NCI-H146 treated with DMSO at 0.1 percent for 48 hours (cell line): ENCODE results near the gene MRAP.
"Not testable (repeated sequence)": the region's sequence is repeated elsewhere in the genome, so short reads cannot be mapped to it uniquely, and the experiment has no call there.

ENCODE experiments used
- DNase-seq: peaks from one replicate; lab custom pipeline; 2025; ENCODE audit not compliant: unreplicated experiment; lab: John Stamatoyannopoulos, UW

Gene MRAP

GRCh38 chr21:32298658-32299081 lies at the start of gene MRAP:
Gene MRAP, plus strand, starts transcription at chr21:32298855. Its CDS starts 117 bp downstream, at chr21:32298972.
- DNase-seq, result no peak

- no peak for DNase-seq
Observed at GRCh38 chr21:32249511-32250280, 49.0 kb upstream of the MRAP start.

- no peak for DNase-seq
Observed at GRCh38 chr21:32252136-32252535, 46.5 kb upstream of the MRAP start.

GRCh38 chr21:32253215-32253641 lies 45.4 kb upstream of the MRAP start:
- DNase-seq, result no peak

- no peak for DNase-seq
Observed at GRCh38 chr21:32256251-32256650, 42.4 kb upstream of the MRAP start.

- no peak for DNase-seq
Observed at GRCh38 chr21:32256873-32257620, 41.6 kb upstream of the MRAP start.

GRCh38 chr21:32257962-32258785 lies 40.5 kb upstream of the MRAP start:
- DNase-seq, result peak; percentile 22

- DNase-seq, result not testable (repeated sequence)
Observed at GRCh38 chr21:32258786-32259048, 39.9 kb upstream of the MRAP start.

- DNase-seq, result no peak
Observed at GRCh38 chr21:32260130-32260529, 38.5 kb upstream of the MRAP start.

- DNase-seq, result no peak
Observed at GRCh38 chr21:32261929-32262328, 36.7 kb upstream of the MRAP start.

- DNase-seq, result not testable (repeated sequence)
Observed at GRCh38 chr21:32265321-32265720, 33.3 kb upstream of the MRAP start.

GRCh38 chr21:32270748-32271147 lies 27.9 kb upstream of the MRAP start:
- DNase-seq, result no peak

- no peak for DNase-seq
Observed at GRCh38 chr21:32276671-32277070, 22.0 kb upstream of the MRAP start.

GRCh38 chr21:32278103-32278502 lies 20.6 kb upstream of the MRAP start:
- no peak for DNase-seq

GRCh38 chr21:32278518-32279376 lies 19.9 kb upstream of the MRAP start, which contains the start of gene MIS18A:
Gene MIS18A, minus strand, starts transcription at chr21:32279049. Its CDS starts 35 bp downstream, at chr21:32279014.
- DNase-seq, result peak; percentile 87

GRCh38 chr21:32279377-32279680 lies 19.3 kb upstream of the MRAP start:
- no peak for DNase-seq

- no peak for DNase-seq
Observed at GRCh38 chr21:32281531-32281930, 17.1 kb upstream of the MRAP start.

GRCh38 chr21:32282992-32283391 lies 15.7 kb upstream of the MRAP start:
- no peak for DNase-seq

- DNase-seq, result no peak
Observed at GRCh38 chr21:32285476-32285875, 13.2 kb upstream of the MRAP start.

- DNase-seq, result no peak
Observed at GRCh38 chr21:32297449-32297848, 1.2 kb upstream of the MRAP start.

- DNase-seq, result no peak
Observed at GRCh38 chr21:32298148-32298559, 501 bp upstream of the MRAP start.
